OCI-LY7 (cell line): ENCODE data around the gene DNAH5. TPM values are rescaled to one million over a fixed set of nuclear protein-coding genes. Genes with fewer than 3 reads are reported as not detected.

Experiments
- BruUV-seq: library from RNA; stranded (reverse); fragments of 400-500 nt; replicated peaks from 2 replicates; lab custom pipeline; 2021; lab: Mats Ljungman, UMichigan
- CTCF ChIA-PET: fragments of 300-600 bp; sonication (Branson Sonifier 250); formaldehyde crosslinking; loops from one replicate; lab custom pipeline; 2022; ENCODE audit warnings: antibody characterized with exemption; ENCODE audit not compliant: unreplicated experiment; lab: Charles Lee
- POLR2A ChIA-PET: fragments of 300-600 bp; sonication (Branson Sonifier 250); formaldehyde crosslinking; loops from one replicate; lab custom pipeline; 2022; ENCODE audit warnings: antibody characterized with exemption; lab: Charles Lee
- DNase-seq: peaks from one replicate; pipeline ENCODE4 v3.0.0-alpha.2; 2015; ENCODE audit warnings: low spot score
- H2AFZ ChIP-seq: fragments of 200-600 bp; sonication (generic), shearing (Covaris generic); 2 replicates; pipeline ENCODE4 v1.6.1; 2014; ENCODE audit warnings: mild to moderate bottlenecking, antibody characterized with exemption, low read length, moderate library complexity
- H3K27ac ChIP-seq: fragments of 200-600 bp; sonication (generic); 2 replicates; pipeline ENCODE4 v1.5.1; 2014; ENCODE audit warnings: mixed run types, low read depth, mild to moderate bottlenecking, moderate library complexity, low read length, inconsistent platforms; ENCODE audit not compliant: poor library complexity, severe bottlenecking
- H3K36me3 ChIP-seq: fragments of 200-600 bp; sonication (generic); 2 replicates; pipeline ENCODE4 v1.6.1; 2014; ENCODE audit warnings: mild to moderate bottlenecking, antibody characterized with exemption, low read length, moderate library complexity, mixed read lengths; ENCODE audit not compliant: insufficient read depth
- H3K4me1 ChIP-seq: fragments of 200-600 bp; sonication (generic); 2 replicates; pipeline ENCODE4 v1.5.1; 2014; ENCODE audit warnings: mild to moderate bottlenecking, low read length; ENCODE audit not compliant: insufficient read depth, poor library complexity, severe bottlenecking
- H3K4me2 ChIP-seq: fragments of 200-600 bp; sonication (generic); 2 replicates; pipeline ENCODE4 v1.6.1; 2014; ENCODE audit warnings: mild to moderate bottlenecking, low read length
- H3K4me3 ChIP-seq: fragments of 200-600 bp; sonication (generic); 2 replicates; pipeline ENCODE4 v1.5.1; 2014; ENCODE audit warnings: mild to moderate bottlenecking, low read depth, low read length; ENCODE audit not compliant: poor library complexity, severe bottlenecking
- H3K79me2 ChIP-seq: fragments of 200-600 bp; sonication (generic); 2 replicates; pipeline ENCODE4 v1.6.1; 2016; ENCODE audit warnings: low read depth, mild to moderate bottlenecking, low read length, moderate library complexity, mixed read lengths; ENCODE audit not compliant: insufficient read depth
- H3K9me2 ChIP-seq: fragments of 200-600 bp; sonication (generic); 2 replicates; pipeline ENCODE4 v1.6.1; 2016; ENCODE audit warnings: mild to moderate bottlenecking, low read length, mixed read lengths; ENCODE audit not compliant: insufficient read depth
- H3K9me3 ChIP-seq: fragments of 200-600 bp; sonication (generic); 2 replicates; pipeline ENCODE4 v1.6.1; 2014; ENCODE audit warnings: mild to moderate bottlenecking, mixed run types, low read length, mixed read lengths
- H4K20me1 ChIP-seq: fragments of 200-600 bp; sonication (generic); 2 replicates; pipeline ENCODE4 v1.6.1; 2014; ENCODE audit warnings: mild to moderate bottlenecking, antibody characterized with exemption, low read length, moderate library complexity, mixed read lengths; ENCODE audit not compliant: insufficient read depth
- CTCF ChIP-seq: fragments of 200-600 bp; sonication (generic); conservative IDR thresholded peaks from 2 replicates; pipeline ENCODE4 v1.5.1; 2014; ENCODE audit warnings: mild to moderate bottlenecking, antibody characterized with exemption, low read length, moderate library complexity, mixed read lengths
- EZH2phosphoT487 ChIP-seq: fragments of 200-600 bp; sonication (generic); IDR thresholded peaks from 2 replicates; pipeline ENCODE4 v1.6.1; 2018; ENCODE audit warnings: low read depth, borderline replicate concordance, mild to moderate bottlenecking, mixed run types, antibody characterized with exemption, low read length, moderate library complexity, mixed read lengths
- intact Hi-C: fragments of 100-400 bp; cut with micrococcal nuclease; formaldehyde crosslinking; loops from one replicate; pipeline ENCODE4 v1.10.0; 2022; ENCODE audit not compliant: unreplicated experiment
- total RNA-seq, 2 experiments: library from RNA; depleted of rRNA in 1 of 2; stranded (reverse); fragments of >200 nt in 1 of 2; shearing (Covaris generic) in 1 of 2; gene quantifications; 2 replicates each; pipeline ENCODE4 v1.2.3, GENCODE V29; 2014 to 2022

Gene DNAH5
- total RNA-seq, 2 experiments from 2014 or later: 0.06 TPM; not detected in 1

DNA sequence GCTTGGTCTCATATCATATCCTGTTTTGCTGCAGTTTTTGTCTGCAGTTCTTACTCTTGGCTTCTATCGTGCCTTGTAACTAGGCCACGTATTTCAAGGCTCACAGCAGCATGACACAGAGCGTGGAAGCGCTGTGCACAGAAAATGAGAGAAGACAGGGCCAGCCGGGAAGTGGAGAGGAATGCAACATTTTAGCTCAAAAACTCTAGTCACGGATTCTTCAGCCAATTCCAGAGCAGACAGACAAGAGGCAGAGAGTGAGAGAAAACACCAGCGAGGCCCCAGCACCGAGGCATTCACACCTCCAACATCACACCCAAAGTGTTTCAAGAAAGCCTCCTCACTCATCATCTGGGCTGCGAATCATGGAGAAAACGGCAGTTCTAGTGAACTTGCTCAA, 160.8 kb downstream of the DNAH5 start:
- no peak overlapping the region for H3K4me3 ChIP-seq
- intact Hi-C loops: no loop called here

DNA sequence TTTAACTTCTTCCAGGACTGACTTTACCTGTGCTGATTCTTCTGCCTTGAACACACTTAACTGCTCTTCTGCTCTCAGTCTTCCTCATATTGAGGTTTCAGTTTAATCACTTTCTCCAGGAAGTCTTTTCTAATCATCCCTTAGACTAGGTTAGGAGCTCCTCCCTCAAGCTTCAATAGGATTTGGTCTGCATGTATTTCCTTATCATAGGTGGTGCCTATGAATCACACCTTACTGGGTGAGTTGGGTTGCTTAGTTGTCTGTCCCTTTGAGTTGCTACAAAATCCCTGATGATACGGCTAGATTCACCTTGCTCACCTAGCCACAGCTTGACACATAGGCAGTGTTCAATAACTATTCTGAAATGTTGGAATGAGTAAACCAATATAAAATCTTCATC, 164.4 kb downstream of the DNAH5 start:
- Histone ChIP-seq H3K27ac (no peak overlapping the region), H4K20me1 (no peaks in the 10 kb centered on the region), H3K9me3 (no peaks in the 10 kb centered on the region), H3K79me2 (no peaks in the 10 kb centered on the region), H3K36me3 (no peaks in the 10 kb centered on the region), H3K4me2 (no peak overlapping the region), H2AFZ (no peak overlapping the region), H3K4me1 (no peaks in the 10 kb centered on the region), H3K4me3 (no peak overlapping the region), H3K9me2 (no peaks in the 10 kb centered on the region)
- CTCF ChIA-PET: no interaction called here
- BruUV-seq: no TSS peak
- POLR2A ChIA-PET: no interaction called here
- TF ChIP-seq CTCF: no peak
- no peak for TF ChIP-seq EZH2phosphoT487
- intact Hi-C loops: no loop called here
- no peak for DNase-seq

More for the DNA sequence above, 160.8 kb downstream of the DNAH5 start:
- no peaks in the 10 kb centered on the region for H3K9me3 ChIP-seq
- POLR2A ChIA-PET: no interaction called here
- H3K36me3 ChIP-seq: no peaks in the 10 kb centered on the region
- H2AFZ ChIP-seq: no peak overlapping the region
- no peaks in the 10 kb centered on the region for H3K79me2 ChIP-seq
- H3K4me1 ChIP-seq: no peaks in the 10 kb centered on the region
- no peaks in the 10 kb centered on the region for H4K20me1 ChIP-seq
- BruUV-seq: no TSS peak
- no peak for TF ChIP-seq CTCF
- no peak for TF ChIP-seq EZH2phosphoT487
- H3K9me2 ChIP-seq: no peaks in the 10 kb centered on the region
- no peak overlapping the region for H3K4me2 ChIP-seq
- H3K27ac ChIP-seq: no peak overlapping the region
- CTCF ChIA-PET: no interaction called here
- no peak for DNase-seq

GRCh38 chr5:13773649-13774048, 170.8 kb downstream of the DNAH5 start:
- H3K9me2 ChIP-seq: no peaks in the 10 kb centered on the region
- TF ChIP-seq CTCF (no peak), EZH2phosphoT487 (no peak)
- no peaks in the 10 kb centered on the region for H3K36me3 ChIP-seq
- H4K20me1 ChIP-seq: no peaks in the 10 kb centered on the region
- H2AFZ ChIP-seq: no peak overlapping the region
- H3K4me3 ChIP-seq: no peak overlapping the region
- peaks cover 4% of the 10 kb centered on the region for H3K4me1 ChIP-seq
- H3K79me2 ChIP-seq: no peaks in the 10 kb centered on the region
- no TSS peak for BruUV-seq
- intact Hi-C loops: no loop called here
- H3K4me2 ChIP-seq: no peak overlapping the region
- DNase-seq: no peak
- ChIA-PET CTCF (no interaction called here), POLR2A (no interaction called here)
- H3K9me3 ChIP-seq: no peaks in the 10 kb centered on the region
- no peak overlapping the region for H3K27ac ChIP-seq
